HepG2 (cell line): ENCODE data around the gene ZBTB43. TPM values are rescaled to one million over a fixed set of nuclear protein-coding genes. Genes with fewer than 3 reads are reported as not detected.

ENCODE experiments used
- EHMT2 ChIP-seq: fragments of 200-600 bp; sonication (generic); IDR thresholded peaks from 2 replicates; pipeline ENCODE4 v1.7.0; 2017; ENCODE audit warnings: antibody characterized with exemption, low read depth, low read length, borderline replicate concordance
- HOXD1 ChIP-seq: sonication (generic); formaldehyde crosslinking; IDR thresholded peaks from 2 replicates; pipeline ENCODE4 v1.5.0; 2020; ENCODE audit warnings: missing genetic modification reagents
- IKZF5 ChIP-seq: IDR thresholded peaks from 2 replicates; pipeline ENCODE4 v1.6.1; 2018; ENCODE audit warnings: missing genetic modification reagents, mild to moderate bottlenecking, missing compliant biosample characterization
- MAFF ChIP-seq: IDR thresholded peaks from 2 replicates; pipeline ENCODE4 v1.6.1; 2011; ENCODE audit warnings: low read depth, low read length, improper control_type of control experiment
- MAFK ChIP-seq, 2 experiments: IDR thresholded peaks in 1 of 2; conservative IDR thresholded peaks in 1 of 2; 2 replicates each; pipeline ENCODE4 v1.6.1; 2011; ENCODE audit warnings: improper control_type of control experiment in 2 of 2, low read length in 2 of 2
- SETDB1 ChIP-seq: sonication (generic); formaldehyde crosslinking; IDR thresholded peaks from 2 replicates; pipeline ENCODE4 v1.5.1; 2020; ENCODE audit warnings: missing genetic modification reagents, mild to moderate bottlenecking, borderline replicate concordance
- SMC3 ChIP-seq: IDR thresholded peaks from 2 replicates; pipeline ENCODE4 v1.6.1; 2011; ENCODE audit warnings: low read length, improper control_type of control experiment
- TAF15 ChIP-seq: fragments of 200-400 bp; formaldehyde crosslinking; IDR thresholded peaks from one replicate; pipeline ENCODE4 v1.6.1; 2018; ENCODE audit warnings: mild to moderate bottlenecking, low read depth, low read length; ENCODE audit not compliant: poor library complexity, severe bottlenecking
- polyA plus RNA-seq, 8 experiments: library from polyadenylated mRNA; depleted of rRNA in 3 of 8; stranded (reverse) in 7 of 8; unstranded in 1 of 8; fragments of >200 nt; fragmentation: Illumina TruSeq in 4 of 8; extraction: Trizol in 4 of 8; gene quantifications; 2 replicates each; pipeline versions ENCODE4 v1.2.1 to v1.2.3, GENCODE V29; 2011 to 2016; ENCODE audit warnings: low read depth in 4 of 8, missing spikeins in 1 of 8, mixed read lengths in 1 of 8; ENCODE audit not compliant: insufficient read depth in 1 of 8
- total RNA-seq, 5 experiments: library from RNA; depleted of rRNA; stranded (reverse); fragments of >200 nt; fragmentation: Illumina TruSeq; extraction: Trizol; gene quantifications; 2 replicates each; pipeline ENCODE4 v1.2.3, GENCODE V29; 2016; ENCODE audit warnings: low read depth in 1 of 5

ZBTB43 gene
- total and polyA plus RNA-seq, 2 of the 13 experiments (the other 11 are each of a cell fraction or from before 2014, with no cell fraction given): 7.1 to 31.4 TPM

- TF ChIP-seq MAFK (conservative IDR thresholded peaks at IDR 0.05 in 1 of 2, IDR thresholded peaks at IDR 0.05 in 1 of 2; ENCODE audit: low read length in 2 of 2) (no peak), HOXD1 (CRISPR knock-in tag) (no peak), EHMT2 (no peak), SMC3 (no peak), IKZF5 (no peak), TAF15 (no peak), SETDB1 (no peak), MAFF (no peak)
Measured at GRCh38 chr9:126886897-126887296, 82.1 kb downstream of the ZBTB43 start (continued).

Other genes starting within 250 kb of the ZBTB43 start
- not detected in 2 replicates for gene LMX1B, start 191.1 kb upstream of the ZBTB43 start, total RNA-seq (2016; rRNA removed; fragmentation: Illumina TruSeq; extraction: Trizol)
- gene LMX1B, start 191.1 kb upstream of the ZBTB43 start, polyA plus RNA-seq (2011; rRNA removed): not detected in 2 replicates
- 5.9 and 10.2 TPM in 2 replicates for gene ZBTB34, start 55.6 kb downstream of the ZBTB43 start, total RNA-seq (2016; rRNA removed; fragmentation: Illumina TruSeq; extraction: Trizol)
- gene ZBTB34, start 55.6 kb downstream of the ZBTB43 start, polyA plus RNA-seq (2011; rRNA removed): 8.1 and 8.7 TPM in 2 replicates
- gene RALGPS1, start 109.7 kb downstream of the ZBTB43 start, total RNA-seq (2016; rRNA removed; fragmentation: Illumina TruSeq; extraction: Trizol): 2.2 and 3.7 TPM in 2 replicates
- gene RALGPS1, start 109.7 kb downstream of the ZBTB43 start, polyA plus RNA-seq (2011; rRNA removed): 6.5 and 9.5 TPM in 2 replicates